Loucy (cell line): ENCODE results near the gene RESF1.

Source experiments
- CTCF ChIP-seq: fragments of 200-600 bp; sonication (generic); conservative IDR thresholded peaks from 2 replicates; pipeline ENCODE4 v1.5.1; 2014; ENCODE audit warnings: mild to moderate bottlenecking, antibody characterized with exemption, low read length
- EZH2phosphoT487 ChIP-seq: fragments of 200-600 bp; IDR thresholded peaks from 2 replicates; pipeline ENCODE4 v1.6.1; 2018; ENCODE audit warnings: antibody characterized with exemption, mild to moderate bottlenecking, moderate library complexity, borderline replicate concordance

GRCh38 chr12:31964280-31964679, 5.1 kb downstream of the RESF1 start:
- no peak for TF ChIP-seq EZH2phosphoT487
- no peak for TF ChIP-seq CTCF
